GM21423 (cell line): Measurements from ENCODE around the gene ADRA2C.

Source experiments
- ATAC-seq: cut with Tn5 transposase; IDR thresholded peaks from one replicate; pipeline ENCODE4 v1.9.1; 2021; ENCODE audit warnings: mild to moderate bottlenecking, moderate library complexity; ENCODE audit not compliant: unreplicated experiment

Gene ADRA2C

DNA sequence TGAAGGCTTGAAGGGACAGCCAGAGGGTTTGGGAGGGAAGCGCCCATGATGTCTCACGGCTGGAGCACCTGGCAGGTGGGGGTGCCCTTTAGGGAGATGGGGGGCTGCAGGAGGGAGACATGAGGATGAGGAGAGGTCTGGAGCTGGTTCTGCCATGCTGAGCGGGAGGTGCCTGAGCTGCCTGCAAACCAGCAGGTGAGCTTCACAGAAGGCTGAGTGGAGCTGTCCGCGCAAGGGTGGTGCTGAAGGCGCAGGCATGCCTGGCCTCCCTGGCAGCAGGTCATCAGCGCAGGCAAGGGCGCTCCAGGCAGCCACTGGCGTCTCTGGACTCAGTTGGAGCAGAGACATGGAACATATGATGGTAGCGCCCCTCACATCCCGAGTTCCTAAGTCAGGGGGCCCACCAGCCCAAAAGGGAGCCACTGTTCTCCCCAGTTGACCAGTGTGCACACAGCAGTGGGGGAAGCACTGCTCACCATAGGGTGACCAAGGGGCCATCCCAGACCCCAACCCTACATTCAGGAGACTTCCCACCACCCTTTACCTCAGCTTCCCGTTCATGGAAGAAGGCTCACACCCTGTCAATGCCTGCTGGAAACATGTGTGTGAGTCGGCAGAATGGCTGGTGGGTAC, 25.8 kb downstream of the ADRA2C start:
- ATAC-seq = no peak

DNA sequence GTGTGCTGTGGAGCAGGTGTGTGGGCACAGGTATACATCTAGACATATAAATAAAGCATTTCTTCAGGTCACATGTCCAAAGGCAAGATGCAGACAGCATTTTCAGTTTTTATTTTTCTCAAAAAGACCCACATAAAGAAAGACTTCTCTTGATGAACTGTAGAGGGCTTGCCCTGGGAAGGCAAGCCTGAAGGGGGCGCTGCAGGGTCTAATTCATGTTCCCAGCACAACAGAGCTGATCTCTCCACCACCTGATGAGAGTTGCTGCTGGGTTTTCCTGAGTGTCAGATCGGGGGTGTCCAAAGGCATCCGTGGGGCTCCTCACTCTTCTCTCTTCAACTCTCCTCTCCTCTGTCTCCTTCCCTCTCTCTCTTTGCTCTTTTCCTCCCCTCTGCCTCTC, 26.6 kb downstream of the ADRA2C start:
- no peak for ATAC-seq

DNA sequence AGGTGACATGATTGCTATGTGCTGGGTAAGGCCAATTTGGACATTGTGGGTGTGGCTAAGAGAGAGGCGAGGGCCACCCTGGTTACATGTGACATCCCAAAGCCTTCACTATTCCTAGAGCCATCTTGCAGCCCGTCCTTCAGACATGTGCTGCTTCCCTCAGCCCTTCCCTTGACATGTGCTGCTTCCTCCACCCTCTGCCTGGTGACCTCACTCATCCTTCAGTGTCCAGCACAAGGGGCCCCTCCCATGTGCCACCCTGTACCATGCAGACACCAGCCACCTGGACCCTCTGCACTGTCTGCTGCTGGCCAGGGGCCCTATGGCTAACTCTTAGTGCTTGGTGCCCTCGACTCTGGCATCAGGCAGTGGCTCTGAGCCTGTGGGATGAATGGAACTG, 27.4 kb downstream of the ADRA2C start:
- ATAC-seq = no peak

DNA sequence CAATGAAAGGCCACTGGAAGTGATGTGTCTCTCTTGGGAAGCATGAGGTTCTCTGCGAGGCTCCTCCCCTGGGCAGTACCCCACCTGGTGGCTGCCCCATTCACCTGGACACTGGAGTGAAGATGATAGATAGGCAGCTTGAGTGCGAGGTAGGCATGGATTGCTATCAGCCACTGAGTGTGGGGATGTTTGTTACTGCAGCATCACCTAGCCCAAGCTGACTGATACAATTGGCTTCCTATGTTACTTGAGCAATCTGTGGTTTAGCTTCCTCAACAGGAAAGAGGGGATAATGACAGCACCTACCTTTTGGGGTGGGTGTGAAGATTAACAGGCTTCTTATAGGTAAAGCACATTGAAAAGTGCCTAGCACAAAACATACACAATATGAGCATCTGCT, 30.8 kb downstream of the ADRA2C start:
- no peak for ATAC-seq

- no peak for ATAC-seq
Observed at GRCh38 chr4:3797831-3798790, 31.9 kb downstream of the ADRA2C start.

GRCh38 chr4:3799496-3799895, 33.3 kb downstream of the ADRA2C start:
- no peak for ATAC-seq

DNA sequence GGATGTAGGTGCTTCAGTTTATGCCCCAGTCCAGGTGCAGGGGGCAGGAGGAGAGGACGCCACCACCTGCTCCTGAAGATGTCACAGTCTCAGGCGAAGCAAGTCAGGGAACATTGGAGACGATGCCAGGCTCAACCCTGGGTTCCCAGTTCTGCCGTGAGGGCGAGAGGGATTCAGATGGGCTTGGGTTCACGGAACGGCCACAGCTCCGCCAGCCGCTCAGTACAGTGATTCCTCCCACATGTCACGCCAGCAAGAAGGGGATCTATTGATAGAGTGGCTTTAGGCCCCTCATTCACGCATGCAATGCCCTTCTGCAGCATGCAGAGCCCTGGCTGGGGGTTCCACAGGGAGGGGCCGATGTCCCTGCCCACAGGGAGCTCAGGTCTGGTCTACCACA, 34.2 kb downstream of the ADRA2C start:
- ATAC-seq = no peak

DNA sequence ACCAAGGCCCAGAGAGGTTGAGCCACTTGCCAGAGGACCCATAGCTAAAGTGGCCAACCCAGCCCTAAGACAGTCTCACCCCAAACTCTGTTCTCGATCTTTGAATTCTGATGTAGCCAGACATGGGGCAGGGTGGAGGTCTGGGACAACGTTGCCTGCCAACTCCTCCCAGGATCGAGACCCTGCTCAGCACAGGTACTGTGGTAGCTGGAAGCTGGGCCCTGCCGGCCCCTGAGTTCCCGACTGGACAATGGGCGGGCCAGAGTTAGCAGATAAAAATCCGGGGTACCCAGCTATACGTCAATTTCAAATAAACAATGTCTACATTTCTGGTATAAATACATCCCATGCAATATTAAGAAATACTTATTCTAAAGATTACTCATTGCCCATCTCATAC, 35.3 kb downstream of the ADRA2C start:
- ATAC-seq = no peak

DNA sequence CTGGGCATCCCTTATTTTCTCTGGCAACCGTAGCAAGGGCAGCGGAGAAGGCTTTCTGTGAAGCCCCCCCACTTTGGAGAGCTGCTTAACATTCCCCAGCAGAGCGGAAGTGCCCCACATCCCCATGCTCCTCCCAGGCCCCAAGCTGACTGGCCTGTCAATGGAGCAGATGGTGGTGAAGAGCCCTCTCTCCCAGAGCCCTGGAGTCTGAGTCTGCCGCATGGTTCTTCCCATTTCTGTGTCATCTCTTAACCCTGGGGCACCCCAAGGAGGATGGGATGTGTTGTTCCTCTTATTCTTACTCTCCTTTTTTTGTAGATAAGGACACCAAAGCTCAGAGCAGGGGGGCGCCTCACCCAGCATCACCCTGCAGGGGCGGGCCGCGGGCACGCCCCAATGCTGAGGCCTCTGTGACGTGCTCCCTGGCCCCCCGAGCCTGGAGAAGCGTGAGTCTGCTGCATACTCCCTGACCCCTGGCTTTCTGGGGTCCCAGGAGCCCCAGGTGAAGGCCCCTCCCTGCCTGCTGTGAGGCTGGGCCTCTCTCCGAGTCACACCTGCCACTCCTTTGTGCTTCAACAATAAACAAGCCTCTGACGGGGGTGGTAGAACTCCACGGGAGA, 35.9 kb downstream of the ADRA2C start:
- ATAC-seq = no peak

GRCh38 chr4:3802571-3803474, 36.6 kb downstream of the ADRA2C start:
- ATAC-seq = no peak

GRCh38 chr4:3803475-3803847, 37.3 kb downstream of the ADRA2C start:
- no peak for ATAC-seq

- no peak for ATAC-seq
Observed at GRCh38 chr4:3803946-3804345, 37.8 kb downstream of the ADRA2C start.

- no peak for ATAC-seq
Observed at GRCh38 chr4:3805026-3805425, 38.8 kb downstream of the ADRA2C start.

DNA sequence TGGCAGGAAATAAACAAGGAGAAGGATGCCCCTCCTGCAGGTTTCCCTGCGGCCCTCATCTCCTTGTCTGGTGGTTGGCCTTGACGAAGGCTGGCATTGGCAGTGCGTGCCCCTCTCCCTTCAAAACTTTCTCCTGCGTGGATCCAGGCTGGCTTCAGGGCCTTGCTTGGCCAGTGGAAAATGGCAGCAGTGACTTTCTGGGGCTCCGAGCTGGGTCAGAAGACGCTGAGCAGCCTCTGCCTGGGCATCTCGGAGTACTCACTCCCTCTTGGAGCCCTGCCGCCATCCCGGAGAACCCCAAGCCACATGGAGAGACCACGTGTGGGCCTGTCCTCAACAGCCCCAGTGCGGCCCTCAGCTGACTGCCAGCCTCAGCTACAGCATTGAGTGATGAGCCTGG, 39.5 kb downstream of the ADRA2C start:
- no peak for ATAC-seq

DNA sequence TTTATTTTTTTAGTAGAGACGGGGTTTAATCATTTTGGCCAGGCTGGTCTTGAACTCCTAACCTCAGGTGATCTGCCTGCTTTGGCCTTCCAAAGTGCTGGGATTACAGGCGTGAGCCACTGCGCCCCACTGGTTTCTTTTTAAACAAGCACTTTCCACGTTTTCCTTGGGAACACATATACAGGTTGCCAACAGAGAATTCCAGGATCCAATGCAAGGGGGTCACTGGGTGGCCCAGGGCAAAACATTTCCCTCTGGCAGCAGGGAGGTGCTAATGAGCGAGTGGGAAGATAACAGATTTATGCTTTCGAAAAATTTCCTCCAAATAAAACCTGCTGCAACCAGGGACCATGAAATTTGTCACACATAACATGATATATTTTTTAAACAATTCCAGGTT, 41.1 kb downstream of the ADRA2C start:
- ATAC-seq = no peak

GRCh38 chr4:3807822-3808496, 41.8 kb downstream of the ADRA2C start:
- ATAC-seq = no peak

DNA sequence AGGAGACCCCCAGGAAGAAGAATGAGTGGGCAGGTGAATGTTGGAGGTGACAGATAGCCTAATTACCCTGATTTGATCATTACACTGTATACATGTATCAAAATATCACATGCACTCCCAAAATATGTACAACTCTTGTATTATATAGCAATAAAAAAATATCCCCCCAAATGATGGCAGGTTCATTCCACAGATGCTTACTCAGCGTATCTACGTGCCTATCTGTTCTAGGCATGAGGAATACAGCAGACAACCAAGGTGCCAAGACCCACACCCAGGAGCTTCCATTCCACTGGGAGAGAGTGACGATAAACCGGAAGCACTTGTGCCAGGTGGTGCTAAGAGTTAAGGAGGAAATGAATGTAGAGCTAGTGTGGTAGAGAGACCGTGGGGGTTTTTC, 42.4 kb downstream of the ADRA2C start:
- ATAC-seq = no peak

- no peak for ATAC-seq
Observed at GRCh38 chr4:3809028-3809427, 42.8 kb downstream of the ADRA2C start.

- ATAC-seq = no peak
Observed at GRCh38 chr4:3809451-3810110, 43.4 kb downstream of the ADRA2C start.
